Skeletal muscle satellite cell (primary cell): ENCODE results near the gene KLHL30.
A peak's percentile ranks its signal among the peaks of the same experiment; 100 is the strongest.
"Not testable (repeated sequence)": the region's sequence is repeated elsewhere in the genome, so short reads cannot be mapped to it uniquely, and the experiment has no call there.

ENCODE experiments used
- H3K27me3 ChIP-seq: 2 replicates; pipeline ENCODE4 v1.7.0; 2013; ENCODE audit warnings: low read length; ENCODE audit not compliant: control insufficient read depth, insufficient read depth
- H3K36me3 ChIP-seq: 2 replicates; pipeline ENCODE4 v1.7.0; 2013; ENCODE audit warnings: mild to moderate bottlenecking, control low read depth, low read length; ENCODE audit not compliant: insufficient read depth
- H3K4me1 ChIP-seq: 2 replicates; pipeline ENCODE4 v1.7.0; 2013; ENCODE audit warnings: low read length; ENCODE audit not compliant: control insufficient read depth, insufficient read depth
- H3K4me2 ChIP-seq: 2 replicates; pipeline ENCODE4 v1.7.0; 2013; ENCODE audit warnings: mild to moderate bottlenecking, low read length
- H3K4me3 ChIP-seq: 2 replicates; pipeline ENCODE4 v1.7.0; 2013; ENCODE audit warnings: low read length
- H3K9ac ChIP-seq: 2 replicates; pipeline ENCODE4 v1.7.0; 2013; ENCODE audit warnings: mild to moderate bottlenecking, low read depth, low read length, moderate library complexity
- H3K9me3 ChIP-seq: replicated peaks from 2 replicates; pipeline ENCODE4 v1.7.0; 2013; ENCODE audit warnings: mild to moderate bottlenecking, control low read depth, low read length

KLHL30 gene

DNA sequence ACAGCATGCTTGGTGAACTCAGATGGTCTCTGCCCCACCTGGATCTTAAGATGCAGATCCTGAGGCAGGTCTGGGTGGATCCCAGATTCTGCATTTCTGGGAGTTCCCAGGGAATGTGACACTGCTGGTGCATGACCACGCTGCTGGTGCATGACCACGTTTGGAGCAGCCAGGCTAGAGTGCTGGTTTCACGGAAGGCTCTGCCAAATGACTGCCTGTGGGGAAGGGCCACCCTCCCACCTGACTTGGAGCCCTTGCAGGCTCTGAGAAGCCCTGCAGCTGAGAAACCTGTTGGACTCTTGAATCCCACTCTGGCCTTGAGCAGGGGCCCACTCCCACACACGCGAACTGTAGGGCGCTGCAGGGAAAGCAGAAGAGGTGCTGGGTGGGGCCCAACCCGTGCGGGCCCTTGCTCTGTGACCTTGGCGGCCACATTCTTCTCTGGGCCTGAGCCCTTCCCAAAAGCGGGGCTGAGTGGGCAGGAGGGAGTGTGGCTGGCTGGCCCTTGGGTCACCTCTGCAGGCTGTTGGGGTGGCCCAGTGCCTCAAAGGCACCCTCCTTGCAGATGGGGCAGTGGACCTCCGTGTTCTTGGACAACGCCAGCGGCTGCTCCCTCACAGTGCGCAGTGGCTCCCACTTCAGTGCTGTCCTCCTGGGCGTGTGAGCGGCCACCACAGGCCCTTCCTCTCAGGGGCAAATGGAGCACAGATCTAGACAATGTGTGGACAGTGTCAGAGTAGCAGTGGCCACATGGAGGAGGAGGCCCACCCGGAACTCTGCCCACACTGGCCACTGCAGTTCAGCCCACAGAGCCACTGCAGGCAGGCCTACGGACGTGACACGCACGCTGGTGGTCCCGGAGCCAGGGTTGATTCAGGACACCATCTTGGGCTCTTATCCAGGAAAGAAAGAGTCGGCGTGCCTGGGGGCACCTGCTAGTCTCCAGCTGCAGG, 28.2 kb downstream of the KLHL30 start:
- Histone ChIP-seq H3K4me1 (peaks cover 39% of the 10 kb centered on the region), H3K36me3 (peaks cover 31% of the 10 kb centered on the region), H3K9ac (no peak overlapping the region), H3K9me3 (no peaks in the 10 kb centered on the region), H3K27me3 (no peaks in the 10 kb centered on the region), H3K4me3 (no peak overlapping the region), H3K4me2 (no peak overlapping the region)

- H3K27me3 ChIP-seq, result no peaks in the 10 kb centered on the region
- no peak overlapping the region for H3K4me2 ChIP-seq
- peaks cover 36% of the 10 kb centered on the region for H3K36me3 ChIP-seq
Measured at GRCh38 chr2:238167344-238167715, 28.9 kb downstream of the KLHL30 start.

GRCh38 chr2:238167761-238168160, 29.3 kb downstream of the KLHL30 start:
- H3K4me3 ChIP-seq, result no peak overlapping the region

More at GRCh38 chr2:238167344-238167715, 28.9 kb downstream of the KLHL30 start:
- no peaks in the 10 kb centered on the region for H3K9me3 ChIP-seq
- no peak overlapping the region for H3K4me3 ChIP-seq
- H3K9ac ChIP-seq, result no peak overlapping the region
- peaks cover 41% of the 10 kb centered on the region for H3K4me1 ChIP-seq

DNA sequence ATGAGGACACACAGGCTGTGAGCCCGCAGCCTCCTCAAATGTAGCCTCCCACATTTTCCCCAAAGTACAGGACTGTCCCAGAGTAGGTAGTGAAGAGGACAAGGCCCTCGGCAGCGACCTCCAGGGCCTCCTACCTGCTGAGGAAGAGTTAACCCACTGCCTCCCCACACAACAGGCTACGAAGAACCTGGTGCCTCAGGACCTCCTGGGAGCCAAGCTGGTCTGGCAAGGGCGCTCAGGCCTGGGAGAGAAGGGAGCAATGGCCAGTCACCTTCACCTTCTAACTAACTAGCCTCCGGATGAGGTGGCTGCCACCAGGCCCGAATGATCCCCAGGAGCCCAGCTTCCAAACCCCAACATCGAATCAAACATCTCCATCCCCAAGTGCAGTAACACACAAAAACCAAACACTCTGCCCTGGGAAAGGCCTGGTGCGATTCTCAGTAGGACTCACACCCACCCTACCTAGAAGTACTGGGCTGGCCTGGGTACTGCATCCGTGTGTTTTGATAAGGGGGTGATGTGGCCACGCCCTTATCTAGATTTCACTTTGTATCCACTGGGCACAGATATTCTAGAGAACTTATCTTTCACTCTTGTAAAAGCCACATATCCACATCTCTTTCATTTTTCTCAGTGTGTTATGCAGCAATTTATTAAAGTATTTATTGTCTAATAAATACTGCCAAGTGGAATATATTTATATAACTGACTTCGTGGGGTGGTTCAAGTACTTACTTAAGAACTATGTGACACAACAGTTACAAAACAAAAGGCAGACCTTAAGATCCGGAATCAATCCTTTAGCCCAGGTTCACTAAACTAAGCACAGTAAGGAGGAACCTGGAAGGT, 30.0 kb downstream of the KLHL30 start:
- Histone ChIP-seq H3K4me1 (peaks cover 41% of the 10 kb centered on the region), H3K4me3 (peak overlapping the region; percentile 25), H3K9me3 (no peaks in the 10 kb centered on the region), H3K36me3 (peaks cover 47% of the 10 kb centered on the region), H3K27me3 (no peaks in the 10 kb centered on the region), H3K4me2 (peak overlapping the region; percentile 77), H3K9ac (peak overlapping the region; percentile 67)

More at GRCh38 chr2:238167761-238168160, 29.3 kb downstream of the KLHL30 start:
- Histone ChIP-seq H3K9me3 (no peaks in the 10 kb centered on the region), H3K9ac (no peak overlapping the region), H3K4me2 (no peak overlapping the region), H3K27me3 (no peaks in the 10 kb centered on the region), H3K36me3 (peaks cover 40% of the 10 kb centered on the region), H3K4me1 (peaks cover 41% of the 10 kb centered on the region)

DNA sequence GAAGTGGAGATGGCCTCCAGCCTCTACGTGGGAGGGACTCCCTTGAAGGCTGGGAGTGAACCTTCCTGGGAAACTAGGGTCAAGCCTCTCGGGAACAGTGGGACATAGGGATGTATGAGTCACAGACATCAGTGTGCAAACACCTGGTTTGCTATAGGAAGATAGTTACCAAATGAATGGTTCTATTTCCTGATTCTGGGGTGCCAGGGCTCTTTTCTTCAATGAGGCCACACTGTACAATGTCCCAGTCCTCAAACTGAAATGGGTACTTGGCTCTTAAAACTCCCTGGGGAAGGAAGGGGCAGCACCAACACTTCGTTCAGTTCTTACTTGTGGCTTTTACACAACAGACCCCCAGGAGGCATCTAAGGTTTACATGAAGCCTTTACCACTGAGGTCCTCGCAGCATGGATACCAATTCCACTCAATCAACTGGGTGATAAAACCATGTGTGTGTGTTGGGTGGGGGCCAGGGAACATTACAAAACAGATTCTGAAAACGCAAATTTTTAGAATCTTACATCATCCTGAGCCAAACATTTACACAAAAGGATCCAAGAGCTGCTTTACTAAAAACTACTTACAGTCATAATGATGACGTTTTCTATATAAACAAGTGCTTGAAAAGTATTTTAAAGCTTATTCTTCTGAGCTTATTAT, 30.7 kb downstream of the KLHL30 start:
- H3K27me3 ChIP-seq, result no peaks in the 10 kb centered on the region
- peaks cover 54% of the 10 kb centered on the region for H3K36me3 ChIP-seq
- H3K9ac ChIP-seq, result peak overlapping the region; percentile 67
- H3K4me2 ChIP-seq, result peak overlapping the region; percentile 77
- peaks cover 41% of the 10 kb centered on the region for H3K4me1 ChIP-seq
- H3K4me3 ChIP-seq, result peak overlapping the region; percentile 54
- no peaks in the 10 kb centered on the region for H3K9me3 ChIP-seq

- H3K4me3 ChIP-seq, result peak overlapping the region; percentile 54
- H3K9me3 ChIP-seq, result no peaks in the 10 kb centered on the region
- H3K4me1 ChIP-seq, result peaks cover 41% of the 10 kb centered on the region
- no peaks in the 10 kb centered on the region for H3K27me3 ChIP-seq
- H3K36me3 ChIP-seq, result peaks cover 59% of the 10 kb centered on the region
- peak overlapping the region; percentile 67 for H3K9ac ChIP-seq
- H3K4me2 ChIP-seq, result peak overlapping the region; percentile 77
Measured at GRCh38 chr2:238169708-238170251, 31.3 kb downstream of the KLHL30 start.

- Histone ChIP-seq H3K4me2 (peak overlapping the region; percentile 42), H3K36me3 (peaks cover 66% of the 10 kb centered on the region), H3K4me1 (peaks cover 41% of the 10 kb centered on the region), H3K9ac (peak overlapping the region; percentile 45), H3K9me3 (no peaks in the 10 kb centered on the region), H3K4me3 (peak overlapping the region; percentile 4), H3K27me3 (no peaks in the 10 kb centered on the region)
Measured at GRCh38 chr2:238170386-238171071, 32.1 kb downstream of the KLHL30 start.

- peaks cover 41% of the 10 kb centered on the region for H3K4me1 ChIP-seq
- not testable (repeated sequence) for H3K4me2 ChIP-seq, H3K9me3 ChIP-seq, H3K4me3 ChIP-seq, H3K27me3 ChIP-seq
- H3K36me3 ChIP-seq, result peaks cover 69% of the 10 kb centered on the region
- peak overlapping the region; percentile 45 for H3K9ac ChIP-seq
Measured at GRCh38 chr2:238171072-238171431, 32.6 kb downstream of the KLHL30 start.

- peaks cover 72% of the 10 kb centered on the region for H3K36me3 ChIP-seq
- peaks cover 41% of the 10 kb centered on the region for H3K4me1 ChIP-seq
- no peak overlapping the region for H3K9ac ChIP-seq
- H3K4me2 ChIP-seq, result no peak overlapping the region
- H3K9me3 ChIP-seq, result no peaks in the 10 kb centered on the region
- no peaks in the 10 kb centered on the region for H3K27me3 ChIP-seq
- H3K4me3 ChIP-seq, result no peak overlapping the region
Measured at GRCh38 chr2:238171575-238172187, 33.2 kb downstream of the KLHL30 start.

- no peak overlapping the region for H3K9ac ChIP-seq
- no peaks in the 10 kb centered on the region for H3K9me3 ChIP-seq
- no peak overlapping the region for H3K4me3 ChIP-seq
- no peak overlapping the region for H3K4me2 ChIP-seq
- no peaks in the 10 kb centered on the region for H3K27me3 ChIP-seq
- H3K4me1 ChIP-seq, result peaks cover 39% of the 10 kb centered on the region
- H3K36me3 ChIP-seq, result peaks cover 77% of the 10 kb centered on the region
Measured at GRCh38 chr2:238172439-238172838, 34.0 kb downstream of the KLHL30 start.
